ENCODE measurements around the gene ZDHHC18.

Gene ZDHHC18

DNA sequence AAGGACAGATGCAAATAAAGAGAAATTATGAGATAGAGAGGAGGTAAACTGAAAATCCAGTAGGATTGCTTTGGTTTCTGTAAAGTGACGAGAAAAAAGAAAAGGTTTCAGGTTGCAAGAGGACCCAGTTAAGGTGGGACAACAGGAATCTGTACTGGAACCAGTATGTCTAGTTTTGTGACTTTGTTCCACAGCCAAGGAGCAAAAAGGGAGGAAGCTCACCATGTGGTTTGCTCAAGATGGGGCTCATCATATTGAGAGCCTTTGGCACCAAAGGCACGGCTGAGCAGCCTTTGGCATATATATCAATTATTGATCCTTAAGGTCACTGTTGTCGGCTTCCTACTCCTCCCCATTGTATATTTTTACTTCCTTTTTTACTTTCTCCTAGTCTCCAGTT, 1.8 kb upstream of the ZDHHC18 start:
- Histone ChIP-seq H3K23ac (ENCODE audit: low read depth, low read length, poor library complexity) (no peak overlapping the region), H3K9me3 (replicated peaks in 1 of 2; ENCODE audit: control insufficient read depth in 2 of 2, insufficient read depth in 1 of 2, low read depth in 1 of 2, low read length in 2 of 2) (peaks cover 0 to 1% of the 10 kb centered on the region in 2 donors), H4K8ac (ENCODE audit: low read depth, low read length) (no peak overlapping the region), H2BK120ac (ENCODE audit: low read depth, low read length) (no peak overlapping the region), H2BK12ac (ENCODE audit: low read length) (no peak overlapping the region), H3K27me3 (ENCODE audit: control insufficient read depth in 3 of 3, insufficient read depth in 3 of 3, low read depth in 1 of 3, low read length in 3 of 3) (no peaks in the 10 kb centered on the region), H3K4ac (ENCODE audit: low read length) (no peak overlapping the region), H2AFZ (ENCODE audit: low read length) (no peak overlapping the region), H2BK5ac (ENCODE audit: low read length) (no peak overlapping the region), H3K9ac (ENCODE audit: low read depth, low read length, poor library complexity) (no peak overlapping the region), H3K4me3 (ENCODE audit: low read length in 2 of 2) (no peak overlapping the region), H3K4me2 (ENCODE audit: insufficient read depth, low read length, poor library complexity, severe bottlenecking) (no peak overlapping the region), H3K79me1 (ENCODE audit: low read depth, low read length) (peaks cover 14% of the 10 kb centered on the region), H3K14ac (ENCODE audit: low read length) (no peak overlapping the region), H3K4me1 (ENCODE audit: control insufficient read depth in 2 of 2, insufficient read depth in 1 of 2, low read depth in 1 of 2, low read length in 2 of 2) (peaks cover 5 to 19% of the 10 kb centered on the region in 2 donors), H2AK5ac (ENCODE audit: low read depth, low read length) (no peak overlapping the region), H3K36me3 (replicated peaks in 1 of 2; ENCODE audit: control insufficient read depth in 2 of 2, insufficient read depth in 2 of 2, low read length in 2 of 2) (peaks cover 0 to 10% of the 10 kb centered on the region in 2 donors), H3K18ac (ENCODE audit: low read length) (no peak overlapping the region), H3K27ac (replicated peaks; ENCODE audit: low read length) (no peak overlapping the region), H4K91ac (ENCODE audit: low read depth, low read length, poor library complexity) (no peak overlapping the region), H2BK15ac (ENCODE audit: low read length) (no peak overlapping the region)
- DNase-seq (ENCODE audit: low spot score) = no peak
- no CpG with 5 or more reads among the region's 3 CpGs for WGBS, 2 donors (ENCODE audit: extremely low coverage in 2 of 2, insufficient read length in 2 of 2, insufficient replicate concordance in 1 of 2)

DNA sequence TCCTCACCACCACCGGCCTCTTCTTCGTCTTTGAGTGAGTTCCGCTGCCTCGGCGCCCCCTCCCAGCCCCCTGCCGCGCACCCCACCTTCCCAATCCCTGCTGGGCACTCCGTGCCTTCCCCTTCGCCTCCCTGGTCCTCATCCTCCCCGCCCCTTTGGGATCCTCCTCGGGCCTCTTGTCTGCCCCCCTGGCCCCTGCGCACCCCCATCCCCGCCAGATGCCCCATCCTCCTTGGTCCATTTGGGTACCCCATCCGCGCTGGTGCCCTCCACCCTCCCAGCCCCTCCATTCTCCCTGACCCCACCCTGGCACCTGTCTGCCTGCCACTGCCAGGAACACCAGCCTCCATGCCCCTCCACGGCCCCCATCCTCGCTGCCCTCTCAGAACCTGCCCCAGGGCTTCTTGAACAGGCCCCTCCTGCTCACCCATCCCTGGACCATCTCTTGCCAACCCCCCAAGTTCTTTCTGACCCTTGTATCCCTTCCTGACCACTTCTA, 667 bp downstream of the ZDHHC18 start:
- Histone ChIP-seq H3K4me1 (ENCODE audit: control insufficient read depth in 2 of 2, insufficient read depth in 1 of 2, low read depth in 1 of 2, low read length in 2 of 2) (peaks cover 5 to 19% of the 10 kb centered on the region in 2 donors), H4K91ac (ENCODE audit: low read depth, low read length, poor library complexity) (no peak overlapping the region), H3K27ac (replicated peaks; ENCODE audit: low read length) (no peak overlapping the region), H3K9me3 (replicated peaks in 1 of 2; ENCODE audit: control insufficient read depth in 2 of 2, insufficient read depth in 1 of 2, low read depth in 1 of 2, low read length in 2 of 2) (peaks cover 0 to 1% of the 10 kb centered on the region in 2 donors), H3K18ac (ENCODE audit: low read length) (peak overlapping the region; percentile 92), H3K4me3 (ENCODE audit: low read length in 2 of 2) (peak overlapping the region; percentile 77 to 91), H2AFZ (ENCODE audit: low read length) (peak overlapping the region; percentile 79), H3K23ac (ENCODE audit: low read depth, low read length, poor library complexity) (peak overlapping the region; percentile 92), H3K27me3 (ENCODE audit: control insufficient read depth in 3 of 3, insufficient read depth in 3 of 3, low read depth in 1 of 3, low read length in 3 of 3) (no peaks in the 10 kb centered on the region), H3K9ac (ENCODE audit: low read depth, low read length, poor library complexity) (peak overlapping the region; percentile 97), H2AK5ac (ENCODE audit: low read depth, low read length) (peak overlapping the region; percentile 94), H2BK120ac (ENCODE audit: low read depth, low read length) (no peak overlapping the region), H3K14ac (ENCODE audit: low read length) (peak overlapping the region; percentile 94), H2BK15ac (ENCODE audit: low read length) (peak overlapping the region; percentile 44), H3K4me2 (ENCODE audit: insufficient read depth, low read length, poor library complexity, severe bottlenecking) (peak overlapping the region; percentile 72), H3K36me3 (replicated peaks in 1 of 2; ENCODE audit: control insufficient read depth in 2 of 2, insufficient read depth in 2 of 2, low read length in 2 of 2) (peaks cover 6 to 32% of the 10 kb centered on the region in 2 donors), H4K8ac (ENCODE audit: low read depth, low read length) (peak overlapping the region; percentile 54), H2BK12ac (ENCODE audit: low read length) (no peak overlapping the region), H3K79me1 (ENCODE audit: low read depth, low read length) (peaks cover 28% of the 10 kb centered on the region), H3K4ac (ENCODE audit: low read length) (no peak overlapping the region), H2BK5ac (ENCODE audit: low read length) (no peak overlapping the region)
- WGBS, 2 donors (ENCODE audit: extremely low coverage in 2 of 2, insufficient read length in 2 of 2, insufficient replicate concordance in 1 of 2) = no CpG with 5 or more reads among the region's 17 CpGs
- no peak for DNase-seq (ENCODE audit: low spot score)

DNA sequence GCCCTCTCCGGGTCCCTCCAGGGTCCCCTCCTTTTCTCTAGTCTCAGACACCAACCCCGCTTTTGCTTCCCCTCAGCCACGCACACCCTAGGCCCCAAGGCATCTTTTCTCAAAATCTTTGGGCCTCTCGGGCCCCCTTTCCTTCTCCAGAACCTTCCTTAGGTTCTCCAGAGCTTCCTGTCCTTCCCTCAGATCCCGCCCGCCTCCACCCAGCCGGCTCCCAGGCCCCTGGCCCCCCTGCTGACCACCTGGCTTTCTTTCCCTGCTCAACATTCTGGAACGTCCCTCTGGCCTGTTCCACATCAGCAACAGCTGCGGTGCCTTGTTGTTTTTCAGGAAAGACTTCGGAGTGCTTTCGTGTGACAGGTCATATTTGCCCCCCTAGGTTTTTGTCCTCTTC, 1.2 kb downstream of the ZDHHC18 start:
- H4K8ac ChIP-seq (ENCODE audit: low read depth, low read length) = no peak overlapping the region
- H3K36me3 ChIP-seq (replicated peaks in 1 of 2; ENCODE audit: control insufficient read depth in 2 of 2, insufficient read depth in 2 of 2, low read length in 2 of 2) = peaks cover 11 to 37% of the 10 kb centered on the region in 2 donors
- H2BK12ac ChIP-seq (ENCODE audit: low read length) = no peak overlapping the region
- no peak overlapping the region for H3K14ac ChIP-seq (ENCODE audit: low read length)
- peak overlapping the region; percentile 72 for H3K4me2 ChIP-seq (ENCODE audit: insufficient read depth, low read length, poor library complexity, severe bottlenecking)
- no peak overlapping the region for H3K23ac ChIP-seq (ENCODE audit: low read depth, low read length, poor library complexity)
- H3K27me3 ChIP-seq (ENCODE audit: control insufficient read depth in 3 of 3, insufficient read depth in 3 of 3, low read depth in 1 of 3, low read length in 3 of 3) = no peaks in the 10 kb centered on the region
- no CpG with 5 or more reads among the region's 11 CpGs for WGBS, 2 donors (ENCODE audit: extremely low coverage in 2 of 2, insufficient read length in 2 of 2, insufficient replicate concordance in 1 of 2)
- no peak overlapping the region for H2AFZ ChIP-seq (ENCODE audit: low read length)
- peaks cover 28% of the 10 kb centered on the region for H3K79me1 ChIP-seq (ENCODE audit: low read depth, low read length)
- H3K18ac ChIP-seq (ENCODE audit: low read length) = no peak overlapping the region
- peak overlapping the region; percentile 94 for H2AK5ac ChIP-seq (ENCODE audit: low read depth, low read length)
- H3K4me1 ChIP-seq (ENCODE audit: control insufficient read depth in 2 of 2, insufficient read depth in 1 of 2, low read depth in 1 of 2, low read length in 2 of 2) = peaks cover 5 to 19% of the 10 kb centered on the region in 2 donors
- H2BK15ac ChIP-seq (ENCODE audit: low read length) = no peak overlapping the region
- no peaks in the 10 kb centered on the region for H3K9me3 ChIP-seq (replicated peaks in 1 of 2; ENCODE audit: control insufficient read depth in 2 of 2, insufficient read depth in 1 of 2, low read depth in 1 of 2, low read length in 2 of 2)
- DNase-seq (ENCODE audit: low spot score) = no peak
- H2BK120ac ChIP-seq (ENCODE audit: low read depth, low read length) = peak overlapping the region; percentile 27
- H3K27ac ChIP-seq (replicated peaks; ENCODE audit: low read length) = no peak overlapping the region
- no peak overlapping the region for H4K91ac ChIP-seq (ENCODE audit: low read depth, low read length, poor library complexity)
- no peak overlapping the region for H3K4ac ChIP-seq (ENCODE audit: low read length)
- peak overlapping the region; percentile 77 to 91 for H3K4me3 ChIP-seq (ENCODE audit: low read length in 2 of 2)
- H2BK5ac ChIP-seq (ENCODE audit: low read length) = no peak overlapping the region
- no peak overlapping the region for H3K9ac ChIP-seq (ENCODE audit: low read depth, low read length, poor library complexity)

DNA sequence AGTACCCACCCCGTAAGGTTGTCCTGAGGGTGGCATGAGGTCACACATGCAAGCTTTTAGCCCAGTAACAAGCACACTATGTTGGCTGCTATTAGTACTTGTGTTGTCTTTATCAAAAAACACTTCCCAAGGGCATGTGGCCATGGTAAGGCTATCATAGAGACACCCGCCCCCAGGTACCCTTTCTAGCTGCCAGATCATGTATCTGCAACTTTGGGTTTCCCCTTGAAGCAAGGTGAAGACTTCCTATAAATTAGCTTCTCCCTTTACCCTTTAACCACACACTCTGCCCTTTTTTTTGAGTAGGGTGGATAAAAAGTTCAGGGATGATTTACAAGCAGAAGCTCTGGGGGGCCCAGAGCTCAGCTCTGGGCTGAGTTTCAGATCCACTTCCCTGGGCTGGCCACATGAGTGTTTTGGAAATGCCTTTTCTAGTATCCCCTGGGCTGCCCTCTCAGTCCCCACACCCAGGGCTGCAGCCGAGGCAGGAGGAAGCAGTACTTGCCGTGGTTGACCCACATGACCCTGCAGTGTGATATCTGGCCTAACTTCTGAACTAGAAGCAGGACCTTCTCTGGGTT, 2.0 kb downstream of the ZDHHC18 start:
- Histone ChIP-seq H3K4me1 (ENCODE audit: control insufficient read depth in 2 of 2, insufficient read depth in 1 of 2, low read depth in 1 of 2, low read length in 2 of 2) (peaks cover 5 to 19% of the 10 kb centered on the region in 2 donors), H3K23ac (ENCODE audit: low read depth, low read length, poor library complexity) (no peak overlapping the region), H3K9ac (ENCODE audit: low read depth, low read length, poor library complexity) (no peak overlapping the region), H2AK5ac (ENCODE audit: low read depth, low read length) (no peak overlapping the region), H2AFZ (ENCODE audit: low read length) (no peak overlapping the region), H4K8ac (ENCODE audit: low read depth, low read length) (no peak overlapping the region), H3K79me1 (ENCODE audit: low read depth, low read length) (peaks cover 26% of the 10 kb centered on the region), H2BK5ac (ENCODE audit: low read length) (no peak overlapping the region), H3K4me3 (ENCODE audit: low read length in 2 of 2) (no peak overlapping the region), H3K36me3 (replicated peaks in 1 of 2; ENCODE audit: control insufficient read depth in 2 of 2, insufficient read depth in 2 of 2, low read length in 2 of 2) (peaks cover 16 to 45% of the 10 kb centered on the region in 2 donors), H3K4me2 (ENCODE audit: insufficient read depth, low read length, poor library complexity, severe bottlenecking) (no peak overlapping the region), H2BK120ac (ENCODE audit: low read depth, low read length) (no peak overlapping the region), H3K4ac (ENCODE audit: low read length) (no peak overlapping the region), H3K14ac (ENCODE audit: low read length) (no peak overlapping the region), H4K91ac (ENCODE audit: low read depth, low read length, poor library complexity) (no peak overlapping the region), H3K27me3 (ENCODE audit: control insufficient read depth in 3 of 3, insufficient read depth in 3 of 3, low read depth in 1 of 3, low read length in 3 of 3) (no peaks in the 10 kb centered on the region), H3K18ac (ENCODE audit: low read length) (no peak overlapping the region), H3K27ac (replicated peaks; ENCODE audit: low read length) (peak overlapping the region; percentile 13), H2BK15ac (ENCODE audit: low read length) (no peak overlapping the region), H3K9me3 (replicated peaks in 1 of 2; ENCODE audit: control insufficient read depth in 2 of 2, insufficient read depth in 1 of 2, low read depth in 1 of 2, low read length in 2 of 2) (no peaks in the 10 kb centered on the region), H2BK12ac (ENCODE audit: low read length) (no peak overlapping the region)
- DNase-seq (ENCODE audit: low spot score) = no peak
- no CpG with 5 or more reads among the region's 4 CpGs for WGBS, 2 donors (ENCODE audit: extremely low coverage in 2 of 2, insufficient read length in 2 of 2, insufficient replicate concordance in 1 of 2)
